GM21737 (cell line): ENCODE data around the gene VPS18.

Experiments
- ATAC-seq: cut with Tn5 transposase; IDR thresholded peaks from one replicate; pipeline ENCODE4 v1.9.1; 2021; ENCODE audit warnings: mild to moderate bottlenecking, moderate library complexity; ENCODE audit not compliant: unreplicated experiment

VPS18 gene

GRCh38 chr15:40900256-40901052 is 6.2 kb downstream of the VPS18 start:
- no peak for ATAC-seq

GRCh38 chr15:40901053-40901443 is 6.8 kb downstream of the VPS18 start:
- ATAC-seq = no peak

GRCh38 chr15:40902605-40903561 is 8.6 kb downstream of the VPS18 start:
- ATAC-seq = no peak

DNA sequence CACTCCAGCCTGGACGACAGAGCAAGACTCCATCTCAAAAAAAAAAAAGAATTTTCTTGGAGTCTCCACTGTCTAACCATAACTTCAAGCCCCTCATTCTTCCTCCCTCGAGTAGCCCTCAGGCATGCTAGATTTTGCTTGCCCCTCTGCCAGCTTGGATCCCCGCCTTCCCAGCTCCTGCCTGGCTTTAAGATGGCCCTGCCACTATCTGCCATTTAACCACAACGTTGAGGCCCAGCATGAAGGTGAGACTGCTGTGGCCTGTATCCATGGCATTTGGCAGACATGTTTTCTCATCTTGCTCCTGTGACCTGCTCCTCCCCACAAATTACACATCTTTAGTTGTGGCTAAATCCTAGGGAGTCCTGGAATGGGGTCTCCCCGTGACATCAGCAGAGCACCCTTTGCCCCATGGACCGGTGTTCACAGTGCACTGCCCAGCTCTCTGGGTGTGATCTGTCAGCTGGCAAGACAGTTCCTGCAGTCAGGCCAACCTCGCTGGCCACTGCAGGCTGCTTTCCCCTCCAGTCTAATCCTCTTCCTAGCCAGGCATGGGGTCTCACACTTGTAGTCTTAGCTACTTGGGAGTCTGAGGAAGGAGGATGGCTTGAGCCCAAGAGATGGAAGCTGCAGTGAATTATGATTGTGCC is 10.4 kb downstream of the VPS18 start:
- no peak for ATAC-seq

- ATAC-seq = peak; percentile 79
Measured at GRCh38 chr15:40906091-40906990, 12.1 kb downstream of the VPS18 start.

GRCh38 chr15:40906991-40907802 is 12.9 kb downstream of the VPS18 start:
- no peak for ATAC-seq

DNA sequence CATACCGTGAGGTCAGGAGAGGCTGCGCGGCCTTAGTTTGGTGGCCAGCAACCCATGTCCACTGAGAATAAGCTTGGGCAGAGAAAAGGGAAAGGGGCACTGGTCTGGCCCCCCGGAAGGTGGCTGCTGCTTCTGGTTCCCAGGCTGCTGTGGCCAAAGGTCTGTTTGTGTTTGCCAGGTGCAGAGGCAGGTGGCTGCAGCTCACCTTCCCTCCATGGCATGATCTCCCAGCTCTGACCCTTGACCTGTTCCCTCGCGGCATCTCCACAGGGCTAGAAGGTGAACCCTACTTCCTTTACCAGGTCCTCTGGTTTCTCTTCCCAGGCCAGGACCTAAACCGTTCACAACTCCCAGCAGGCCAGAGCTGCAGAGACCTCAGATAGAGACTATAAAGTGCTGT is 13.8 kb downstream of the VPS18 start:
- ATAC-seq = no peak

- no peak for ATAC-seq
Measured at GRCh38 chr15:40909662-40910630, 15.7 kb downstream of the VPS18 start.

DNA sequence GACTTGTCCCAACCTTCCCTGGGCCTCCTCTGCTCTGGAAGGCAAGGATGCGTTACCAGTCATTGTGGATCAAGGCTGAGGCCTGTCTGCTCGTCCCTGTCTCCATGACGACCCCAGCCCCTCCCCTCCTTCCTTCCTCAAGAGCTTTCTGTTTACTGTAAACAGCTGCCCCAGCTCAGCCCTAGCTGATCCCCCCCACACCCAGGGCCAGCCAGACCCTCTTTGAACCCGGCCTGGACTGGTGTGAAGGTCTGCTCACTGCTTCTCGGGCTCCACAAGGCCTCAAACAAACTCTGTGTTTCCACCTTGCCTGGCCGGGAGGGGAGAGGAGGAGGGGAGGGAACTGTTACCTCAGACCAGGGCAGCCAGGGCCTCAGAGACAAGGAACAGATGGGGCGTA is 16.9 kb downstream of the VPS18 start:
- ATAC-seq = no peak

- no peak for ATAC-seq
Measured at GRCh38 chr15:40911693-40912092, 17.4 kb downstream of the VPS18 start.

- ATAC-seq = no peak
Measured at GRCh38 chr15:40912478-40912877, 18.2 kb downstream of the VPS18 start.

DNA sequence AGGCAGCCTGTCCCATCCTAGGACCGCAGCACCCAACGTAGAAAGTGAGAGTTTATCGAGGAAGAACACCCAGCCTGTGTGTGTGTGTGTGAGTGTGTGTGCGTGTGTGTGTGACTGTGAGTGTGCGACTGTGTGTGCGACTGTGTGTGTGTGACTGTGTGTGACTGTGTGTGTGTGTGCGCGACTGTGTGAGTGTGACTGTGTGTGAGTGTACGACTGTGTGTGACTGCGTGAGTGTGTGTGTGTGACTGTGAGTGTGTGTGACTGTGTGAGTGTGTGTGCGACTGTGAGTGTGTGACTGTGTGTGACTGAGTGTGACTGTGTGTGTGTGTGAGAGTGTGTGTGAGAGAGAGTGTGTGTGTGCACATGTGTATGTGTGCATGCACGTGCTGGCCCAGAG is 19.8 kb downstream of the VPS18 start:
- no peak for ATAC-seq

DNA sequence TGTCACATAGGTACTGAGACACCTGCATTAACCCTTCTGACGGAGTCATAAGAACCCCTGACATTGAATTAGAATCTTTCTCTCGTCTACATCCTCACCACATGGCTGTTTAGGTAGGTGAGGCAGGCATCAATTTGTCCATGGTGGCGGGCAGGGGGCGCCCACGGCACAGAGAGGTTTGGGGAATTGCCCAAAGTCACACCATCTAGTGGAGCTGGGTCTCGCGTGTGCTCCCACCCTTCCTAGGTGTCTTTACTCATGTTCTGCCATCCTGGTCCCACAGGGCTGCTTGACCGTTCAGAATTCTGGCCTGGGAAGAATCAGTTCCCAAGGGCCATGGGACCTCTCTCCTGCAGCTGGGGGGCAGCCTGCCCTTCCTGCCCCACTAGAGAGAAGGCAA is 20.2 kb downstream of the VPS18 start:
- no peak for ATAC-seq

- no peak for ATAC-seq
Measured at GRCh38 chr15:40915116-40915661, 20.9 kb downstream of the VPS18 start.

DNA sequence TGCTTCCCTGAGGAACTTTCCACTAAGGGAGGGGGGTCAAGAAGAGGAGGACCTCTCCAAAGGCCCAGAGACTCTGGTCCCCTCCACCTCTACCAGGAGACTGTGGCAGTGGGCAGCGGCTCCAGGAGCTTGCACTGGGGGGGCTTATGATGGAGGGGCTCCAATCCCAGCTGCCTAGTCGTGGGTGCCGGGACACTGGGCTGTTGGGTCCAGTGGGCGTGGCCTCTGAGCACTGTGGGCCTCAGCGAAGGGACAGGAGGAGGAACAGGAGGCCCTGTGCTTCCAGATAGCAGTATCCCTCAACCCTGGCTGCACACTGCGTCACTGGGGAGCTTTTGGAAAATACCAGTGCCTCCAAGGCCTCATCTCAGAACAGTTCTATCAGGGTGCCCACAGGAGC is 21.4 kb downstream of the VPS18 start:
- ATAC-seq = no peak

- no peak for ATAC-seq
Measured at GRCh38 chr15:40917585-40917984, 23.3 kb downstream of the VPS18 start.

DNA sequence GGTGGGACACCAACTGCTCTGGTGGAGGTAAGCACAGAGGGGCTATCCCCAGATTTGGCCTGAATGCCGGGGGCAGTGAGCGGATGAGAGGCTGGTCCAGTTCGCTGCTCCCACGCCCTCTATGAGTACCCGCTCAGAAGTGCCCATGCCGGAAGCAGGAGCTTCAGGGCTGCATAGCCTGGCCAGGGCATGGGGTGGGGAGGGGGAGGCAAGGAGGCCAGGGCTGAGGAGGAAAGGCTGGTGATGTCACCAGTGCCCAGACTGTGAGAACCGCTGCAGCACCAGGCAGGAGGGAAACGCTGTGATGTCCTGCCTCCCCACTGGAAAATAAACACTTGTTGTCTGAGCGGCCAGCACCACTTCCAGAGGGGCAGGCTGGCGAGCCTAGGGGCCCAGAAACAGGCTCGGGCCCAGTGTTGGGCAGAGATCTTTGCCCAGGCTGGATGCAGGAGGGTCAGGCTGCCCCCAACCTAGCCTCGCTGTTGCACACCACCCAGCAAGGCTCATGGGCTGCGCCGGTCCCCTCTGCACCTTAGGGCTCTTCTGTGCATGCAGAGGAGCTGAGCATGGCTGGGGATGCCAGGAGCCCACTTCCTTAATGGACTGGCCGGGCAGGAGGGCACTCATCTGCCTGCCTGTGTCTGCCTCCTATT is 24.0 kb downstream of the VPS18 start:
- no peak for ATAC-seq
